Kidney capillary endothelial cell (primary cell): Measurements from ENCODE around the gene IMMP2L.
"Not testable (repeated sequence)": the region's sequence is repeated elsewhere in the genome, so short reads cannot be mapped to it uniquely, and the experiment has no call there.

Experiments used
- DNase-seq: peaks from one replicate; pipeline ENCODE4 v3.0.0-alpha.2; 2018; ENCODE audit warnings: low spot score

Gene IMMP2L

DNA sequence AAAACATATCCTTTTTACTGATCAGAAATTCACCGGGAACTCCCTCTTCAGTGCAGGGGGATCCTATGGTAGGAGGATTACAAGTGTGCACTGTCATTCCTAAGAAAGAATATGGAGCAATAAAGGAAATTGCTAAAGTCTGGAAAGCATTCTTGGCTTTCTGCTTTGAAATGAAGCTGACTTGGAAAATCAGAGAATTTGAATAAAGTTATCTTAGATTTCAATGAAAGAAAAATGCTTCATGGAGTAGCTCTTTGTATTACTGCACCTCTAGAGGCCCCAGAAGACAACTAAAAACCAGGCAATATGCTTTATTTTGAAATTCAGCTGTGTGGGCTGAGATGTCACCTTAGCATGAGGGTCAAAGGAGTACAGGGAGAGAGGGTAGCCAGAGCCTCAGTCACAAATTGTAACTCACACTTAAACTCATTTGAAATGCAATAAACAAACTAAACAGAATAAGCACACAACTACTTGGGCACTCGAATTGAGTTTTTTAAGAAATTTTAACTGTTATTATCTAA lies 102.5 kb downstream of the IMMP2L start:
- DNase-seq, result no peak

GRCh38 chr7:111459065-111459756 lies 103.1 kb downstream of the IMMP2L start:
- no peak for DNase-seq

GRCh38 chr7:111450705-111451104 lies 111.6 kb downstream of the IMMP2L start:
- DNase-seq, result not testable (repeated sequence)

DNA sequence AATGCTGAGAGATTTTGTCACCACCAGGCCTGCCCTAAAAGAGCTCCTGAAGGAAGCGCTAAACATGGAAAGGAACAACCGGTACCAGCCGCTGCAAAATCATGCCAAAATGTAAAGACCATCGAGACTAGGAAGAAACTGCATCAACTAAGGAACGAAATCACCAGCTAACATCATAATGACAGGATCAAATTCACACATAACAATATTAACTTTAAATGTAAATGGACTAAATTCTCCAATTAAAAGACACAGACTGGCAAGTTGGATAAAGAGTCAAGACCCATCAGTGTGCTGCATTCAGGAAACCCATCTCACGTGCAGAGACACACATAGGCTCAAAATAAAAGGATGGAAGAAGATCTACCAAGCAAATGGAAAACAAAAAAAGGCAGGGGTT lies 114.8 kb downstream of the IMMP2L start:
- not testable (repeated sequence) for DNase-seq

DNA sequence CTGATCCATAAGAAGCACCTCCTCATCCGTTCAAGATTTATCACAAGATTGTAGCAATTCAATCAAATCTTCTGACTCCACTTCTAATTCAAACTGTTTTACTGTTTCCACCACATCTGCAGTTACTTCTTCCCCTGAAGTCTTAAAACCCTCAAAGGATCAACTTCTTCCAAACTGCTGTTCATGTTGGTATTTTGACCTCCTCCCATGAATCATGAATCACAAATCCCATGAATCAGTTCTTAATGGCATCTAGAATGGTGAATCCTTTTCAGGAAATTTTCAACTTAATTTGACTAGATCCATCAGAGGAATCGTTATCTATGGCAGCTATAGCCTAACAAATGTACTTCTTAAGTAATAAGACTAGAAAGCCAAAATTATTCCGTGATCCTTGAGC lies 122.3 kb downstream of the IMMP2L start:
- no peak for DNase-seq

- no peak for DNase-seq
These were observed 123.7 kb downstream of the IMMP2L start for GRCh38 chr7:111438369-111439289.

GRCh38 chr7:111437736-111438135 lies 124.6 kb downstream of the IMMP2L start:
- DNase-seq, result no peak

- no peak for DNase-seq
These were observed 125.7 kb downstream of the IMMP2L start for GRCh38 chr7:111436608-111437007.

- no peak for DNase-seq
These were observed 128.9 kb downstream of the IMMP2L start for GRCh38 chr7:111433426-111433825.

DNA sequence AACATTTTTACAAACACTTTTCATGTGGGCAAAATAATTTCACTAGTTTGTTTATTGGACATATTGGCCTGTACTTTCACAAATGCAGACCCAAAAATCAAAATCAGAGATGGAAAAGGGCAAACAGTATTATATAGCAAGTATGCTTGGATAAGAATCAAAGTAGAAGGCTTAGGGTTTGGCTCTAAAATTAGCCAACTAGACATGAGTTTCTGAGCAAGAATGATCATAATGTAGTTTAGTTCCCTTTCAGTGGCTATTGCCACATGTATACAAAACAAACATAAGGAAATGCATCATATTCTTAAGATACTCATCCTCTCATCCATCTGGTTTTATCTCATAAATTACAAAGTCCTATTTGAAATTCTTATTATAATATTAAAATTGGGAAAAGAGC lies 132.5 kb downstream of the IMMP2L start:
- no peak for DNase-seq

DNA sequence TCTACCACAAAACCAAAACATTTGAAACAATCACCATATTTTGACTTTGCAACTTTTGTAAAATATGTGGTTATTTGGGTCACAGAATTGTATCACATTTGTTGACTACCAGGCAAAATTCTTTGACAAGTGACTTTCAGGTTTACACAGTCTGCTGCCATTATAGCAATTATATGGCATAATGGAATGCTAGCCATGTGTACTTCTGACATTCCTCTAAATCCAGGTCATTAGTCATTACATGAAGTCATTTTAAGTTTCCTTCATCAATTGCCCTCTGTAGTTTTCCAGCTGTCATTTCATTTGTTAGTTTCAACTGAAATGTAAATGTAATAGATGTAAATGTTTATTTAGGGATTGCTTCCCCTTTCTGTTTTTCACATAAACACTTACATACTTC lies 137.5 kb downstream of the IMMP2L start:
- peak; percentile 38 for DNase-seq

DNA sequence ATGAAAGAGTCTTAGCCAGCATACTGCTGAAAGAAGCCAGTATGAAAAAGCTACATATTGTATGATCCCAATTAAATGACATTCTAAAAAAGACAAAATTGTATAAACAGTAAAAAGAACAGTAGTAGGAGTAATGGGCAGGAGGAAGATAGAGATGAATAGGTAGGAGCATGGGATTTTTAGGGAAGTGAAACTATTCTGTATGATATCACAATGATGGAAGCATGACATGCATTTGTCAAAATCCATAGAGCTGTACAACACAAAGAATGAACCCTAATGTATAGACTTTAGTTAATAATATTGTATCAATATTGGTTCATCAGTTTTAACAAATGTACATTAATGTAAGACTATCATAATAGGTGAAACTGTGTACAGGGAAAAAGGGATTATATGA lies 147.9 kb downstream of the IMMP2L start:
- DNase-seq, result no peak

DNA sequence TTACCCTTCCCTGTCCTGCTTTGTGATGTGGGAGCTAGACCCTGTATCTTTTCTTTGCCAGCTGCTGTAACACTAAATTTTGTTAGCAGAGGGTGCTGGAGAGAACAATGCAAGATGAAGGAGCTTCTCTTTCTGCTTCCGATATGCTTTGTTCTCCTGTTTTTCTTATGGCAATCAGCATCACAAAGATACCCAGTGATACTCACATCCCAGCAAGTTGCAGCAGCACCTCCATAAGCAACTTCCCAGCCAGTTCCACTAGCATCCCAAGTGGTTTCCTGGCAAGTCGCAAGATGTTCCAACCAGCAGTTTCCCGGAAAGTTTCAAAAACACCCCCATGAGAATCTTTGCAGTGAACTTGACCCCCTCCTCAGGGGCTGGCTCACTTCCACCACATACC lies 148.6 kb downstream of the IMMP2L start:
- no peak for DNase-seq

DNA sequence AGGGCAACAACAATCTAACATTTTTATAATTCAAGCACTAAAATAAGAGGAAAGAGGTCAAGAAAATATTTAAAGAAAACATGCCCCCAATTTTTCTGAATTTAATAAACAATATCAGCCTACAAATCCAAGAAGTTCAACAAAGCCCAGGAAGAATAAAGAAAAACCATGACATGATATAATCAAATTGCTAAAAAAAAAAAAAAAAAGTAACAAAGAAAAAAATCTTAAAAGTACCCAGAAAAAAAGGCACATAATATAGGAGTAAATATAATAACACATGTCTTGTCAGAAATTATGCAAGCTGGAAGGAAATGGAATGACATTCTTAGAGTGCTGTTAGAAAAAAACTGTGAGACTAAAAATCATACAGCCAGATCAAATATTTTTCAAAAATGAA lies 151.4 kb downstream of the IMMP2L start:
- no peak for DNase-seq

DNA sequence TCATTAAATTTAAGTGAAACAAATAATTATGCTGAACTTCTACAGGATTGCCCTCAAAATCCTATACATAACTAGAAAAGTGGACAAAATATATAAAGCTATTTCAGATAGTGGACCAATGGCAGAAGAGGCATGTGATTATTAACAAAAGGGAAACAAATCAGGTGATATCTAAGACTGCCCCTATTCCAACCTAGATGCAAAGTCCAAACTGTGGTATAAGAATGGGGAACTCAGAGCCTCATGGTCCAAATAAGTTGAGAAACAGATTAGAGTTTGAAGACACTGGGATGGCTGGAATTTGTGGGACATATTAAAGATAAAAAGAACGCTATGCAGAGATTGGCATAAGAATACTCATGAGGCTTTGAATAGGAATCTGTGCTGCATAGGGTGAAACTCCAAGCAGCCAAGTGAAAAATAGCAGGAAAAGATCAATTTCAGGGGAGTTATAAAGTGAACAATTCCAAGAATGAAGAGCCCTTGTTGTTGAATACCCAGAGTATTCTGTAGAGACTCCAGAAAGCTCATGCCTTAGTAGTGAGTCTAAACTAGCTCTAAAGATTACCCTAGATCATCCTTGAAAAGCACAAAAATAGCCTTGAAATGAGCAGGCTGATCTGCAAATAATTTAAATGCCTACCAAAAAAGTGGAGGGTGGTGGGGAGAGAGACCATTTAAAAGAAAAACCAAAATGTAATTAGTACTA lies 152.4 kb downstream of the IMMP2L start:
- DNase-seq, result no peak

DNA sequence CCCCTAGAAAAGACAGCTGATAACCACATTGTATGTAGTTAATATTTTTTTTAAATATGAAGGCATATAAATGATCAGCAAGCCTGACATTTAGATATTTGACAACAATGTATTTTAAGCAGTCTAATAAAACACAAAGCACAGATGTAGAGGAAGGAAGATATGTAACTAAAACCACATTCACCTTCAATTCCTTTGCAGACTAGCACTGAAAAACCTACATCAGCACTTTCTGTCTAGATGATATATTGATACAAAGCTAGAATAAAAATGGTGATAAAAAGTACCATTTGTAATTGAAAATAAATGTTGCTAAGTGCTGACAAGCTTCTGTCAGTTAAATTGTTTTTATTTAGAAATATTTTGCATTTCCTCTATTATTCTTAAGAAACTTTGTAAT lies 153.6 kb downstream of the IMMP2L start:
- DNase-seq, result no peak

DNA sequence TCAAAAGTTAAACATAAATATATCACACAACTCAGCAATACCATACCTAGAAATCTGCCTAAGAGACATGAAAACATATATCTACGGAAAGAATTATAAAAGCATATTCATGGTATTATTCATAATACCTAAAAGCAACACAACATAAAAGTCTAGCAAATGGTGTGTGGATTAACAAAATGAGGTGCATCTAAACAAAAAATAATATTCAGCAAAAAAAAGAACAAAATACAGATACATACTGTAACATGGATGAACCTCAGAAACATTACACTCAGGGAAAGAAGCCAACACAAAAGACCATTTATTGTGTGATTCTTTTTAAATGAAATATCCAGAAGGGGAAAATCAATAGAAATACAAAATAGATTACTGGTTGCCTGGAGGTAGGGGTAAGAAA lies 155.0 kb downstream of the IMMP2L start:
- DNase-seq, result no peak

- no peak for DNase-seq
These were observed 156.7 kb downstream of the IMMP2L start for GRCh38 chr7:111405621-111406020.

GRCh38 chr7:111401516-111401915 lies 160.8 kb downstream of the IMMP2L start:
- no peak for DNase-seq

- DNase-seq, result no peak
These were observed 162.2 kb downstream of the IMMP2L start for GRCh38 chr7:111400088-111400487.

DNA sequence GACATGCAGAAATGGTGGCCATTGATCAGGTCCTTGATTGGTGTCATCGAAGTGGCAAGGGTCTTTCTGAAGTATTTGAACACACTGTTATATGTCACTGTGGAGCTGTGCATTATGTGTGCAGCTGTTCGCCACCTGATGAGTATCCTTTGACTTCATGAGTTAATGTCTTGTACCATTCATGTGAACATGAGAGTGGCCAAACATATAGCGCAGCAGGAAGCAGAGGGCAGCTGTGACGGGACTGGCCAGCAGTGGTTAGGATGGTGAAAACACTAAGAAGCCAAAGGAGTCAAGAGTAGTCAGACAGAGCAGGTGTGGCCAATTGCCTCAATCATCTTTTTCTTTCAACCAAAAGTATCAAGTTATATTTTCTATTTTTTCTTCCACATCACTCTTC lies 167.4 kb downstream of the IMMP2L start:
- DNase-seq, result no peak

GRCh38 chr7:111393011-111393754 lies 169.1 kb downstream of the IMMP2L start:
- peak; percentile 16 for DNase-seq
